Karpas-422 (cell line): ENCODE results near the gene PELI2. TPM values are rescaled to one million over a fixed set of nuclear protein-coding genes. Genes with fewer than 3 reads are reported as not detected.

Experiments
- DNase-seq: peaks from one replicate; pipeline ENCODE4 v3.0.0-alpha.2; 2015
- H2AFZ ChIP-seq: fragments of 200-600 bp; sonication (generic); 2 replicates; pipeline ENCODE4 v1.6.1; 2014; ENCODE audit warnings: antibody characterized with exemption, low read length, mixed read lengths
- H3K27ac ChIP-seq: fragments of 200-600 bp; sonication (generic); 2 replicates; pipeline ENCODE4 v1.5.1; 2014; ENCODE audit warnings: mild to moderate bottlenecking, low read length, moderate library complexity
- H3K27me3 ChIP-seq: fragments of 200-600 bp; sonication (generic); 2 replicates; pipeline ENCODE4 v1.6.1; 2014; ENCODE audit warnings: low read length, mixed read lengths
- H3K36me3 ChIP-seq: fragments of 200-600 bp; sonication (generic); 2 replicates; pipeline ENCODE4 v1.6.1; 2014; ENCODE audit warnings: low read length, mixed read lengths; ENCODE audit not compliant: insufficient read depth
- H3K4me1 ChIP-seq: fragments of 200-600 bp; sonication (generic); 2 replicates; pipeline ENCODE4 v1.6.1; 2014; ENCODE audit warnings: mild to moderate bottlenecking, low read length, mixed read lengths
- H3K4me2 ChIP-seq: fragments of 200-600 bp; sonication (generic); 2 replicates; pipeline ENCODE4 v1.6.1; 2014; ENCODE audit warnings: low read length, low read depth, mild to moderate bottlenecking; ENCODE audit not compliant: poor library complexity, severe bottlenecking
- H3K4me3 ChIP-seq: fragments of 200-600 bp; sonication (generic); 2 replicates; pipeline ENCODE4 v1.5.1; 2014; ENCODE audit warnings: mild to moderate bottlenecking, antibody characterized with exemption, low read length, mixed read lengths
- H3K79me2 ChIP-seq: fragments of 200-600 bp; sonication (generic); 2 replicates; pipeline ENCODE4 v1.6.1; 2014; ENCODE audit warnings: mild to moderate bottlenecking, low read length, mixed read lengths
- H3K9ac ChIP-seq: fragments of 200-600 bp; sonication (generic); 2 replicates; pipeline ENCODE4 v1.6.0; 2014; ENCODE audit warnings: low read length
- H3K9me2 ChIP-seq: fragments of 200-600 bp; sonication (generic), shearing (Covaris generic); replicated peaks from 2 replicates; pipeline ENCODE4 v1.6.0; 2014; ENCODE audit warnings: mild to moderate bottlenecking, low read length, moderate library complexity; ENCODE audit not compliant: insufficient read depth
- H3K9me3 ChIP-seq: fragments of 300-700, 200-600 bp; sonication (generic); 2 replicates; pipeline ENCODE4 v1.6.1; 2014; ENCODE audit warnings: low read length, mixed read lengths
- H4K20me1 ChIP-seq: fragments of 200-600 bp; sonication (generic); 2 replicates; pipeline ENCODE4 v1.6.1; 2014; ENCODE audit warnings: mild to moderate bottlenecking, antibody characterized with exemption, low read length, low read depth; ENCODE audit not compliant: insufficient read depth
- total RNA-seq: library from RNA; depleted of rRNA; stranded (reverse); fragments of >200 nt; shearing (Covaris generic); gene quantifications from 2 replicates; pipeline ENCODE4 v1.2.3, GENCODE V29; 2014; ENCODE audit warnings: low replicate concordance

PELI2 gene
- total RNA-seq, 1 experiment from 2014 or later, result 0.30 TPM

GRCh38 chr14:56338674-56339073 lies 220.5 kb downstream of the PELI2 start:
- Histone ChIP-seq H3K4me2 (no peak overlapping the region), H3K9ac (no peak overlapping the region), H3K4me1 (peaks cover 5% of the 10 kb centered on the region; the same call in 1 of the 2 replicates), H3K27ac (no peak overlapping the region), H3K4me3 (no peak overlapping the region), H2AFZ (no peak overlapping the region), H3K79me2 (no peaks in the 10 kb centered on the region), H3K27me3 (no peaks in the 10 kb centered on the region), H3K9me3 (no peaks in the 10 kb centered on the region), H3K9me2 (no peaks in the 10 kb centered on the region), H3K36me3 (no peaks in the 10 kb centered on the region), H4K20me1 (no peaks in the 10 kb centered on the region)
- DNase-seq, result no peak

- Histone ChIP-seq H2AFZ (no peak overlapping the region), H3K79me2 (no peaks in the 10 kb centered on the region), H3K4me2 (no peak overlapping the region)
These were observed 221.9 kb downstream of the PELI2 start for GRCh38 chr14:56339855-56340701.

GRCh38 chr14:56340932-56341331 lies 222.7 kb downstream of the PELI2 start:
- H3K9ac ChIP-seq, result no peak overlapping the region
- H4K20me1 ChIP-seq, result no peaks in the 10 kb centered on the region
- no peaks in the 10 kb centered on the region for H3K9me2 ChIP-seq
- no peak overlapping the region for H3K4me3 ChIP-seq
- no peaks in the 10 kb centered on the region for H3K27me3 ChIP-seq
- no peak overlapping the region for H3K4me2 ChIP-seq
- no peak overlapping the region for H3K27ac ChIP-seq
- no peaks in the 10 kb centered on the region for H3K9me3 ChIP-seq
- no peaks in the 10 kb centered on the region for H3K36me3 ChIP-seq
- peaks cover 5% of the 10 kb centered on the region; the same call in 1 of the 2 replicates for H3K4me1 ChIP-seq
- H2AFZ ChIP-seq, result no peak overlapping the region
- no peak for DNase-seq
- H3K79me2 ChIP-seq, result no peaks in the 10 kb centered on the region

More at GRCh38 chr14:56339855-56340701, 221.9 kb downstream of the PELI2 start:
- DNase-seq, result peak; percentile 88
- peaks cover 5% of the 10 kb centered on the region; the same call in 1 of the 2 replicates for H3K4me1 ChIP-seq
- no peaks in the 10 kb centered on the region for H3K9me2 ChIP-seq
- no peak overlapping the region for H3K9ac ChIP-seq
- H4K20me1 ChIP-seq, result no peaks in the 10 kb centered on the region
- no peaks in the 10 kb centered on the region for H3K27me3 ChIP-seq
- H3K27ac ChIP-seq, result no peak overlapping the region
- H3K9me3 ChIP-seq, result no peaks in the 10 kb centered on the region
- H3K36me3 ChIP-seq, result no peaks in the 10 kb centered on the region
- H3K4me3 ChIP-seq, result no peak overlapping the region

GRCh38 chr14:56341766-56342493 lies 223.7 kb downstream of the PELI2 start:
- H3K4me1 ChIP-seq, result peaks cover 5% of the 10 kb centered on the region; the same call in 1 of the 2 replicates
- no peaks in the 10 kb centered on the region for H3K9me2 ChIP-seq
- no peak overlapping the region for H2AFZ ChIP-seq
- no peaks in the 10 kb centered on the region for H3K36me3 ChIP-seq
- H3K4me2 ChIP-seq, result no peak overlapping the region
- DNase-seq, result no peak
- no peaks in the 10 kb centered on the region for H3K79me2 ChIP-seq
- H3K9ac ChIP-seq, result no peak overlapping the region
- no peaks in the 10 kb centered on the region for H3K27me3 ChIP-seq
- H3K4me3 ChIP-seq, result no peak overlapping the region
- H3K9me3 ChIP-seq, result no peaks in the 10 kb centered on the region
- H3K27ac ChIP-seq, result no peak overlapping the region
- H4K20me1 ChIP-seq, result no peaks in the 10 kb centered on the region

- no peak overlapping the region for H3K9ac ChIP-seq
- no peak for DNase-seq
- no peak overlapping the region for H2AFZ ChIP-seq
These were observed 224.3 kb downstream of the PELI2 start for GRCh38 chr14:56342494-56342942.

GRCh38 chr14:56349960-56350359 lies 231.7 kb downstream of the PELI2 start:
- no peak for DNase-seq
- H2AFZ ChIP-seq, result no peak overlapping the region
- no peak overlapping the region for H3K9ac ChIP-seq
- H3K4me3 ChIP-seq, result no peak overlapping the region
- H3K9me3 ChIP-seq, result no peaks in the 10 kb centered on the region
- no peaks in the 10 kb centered on the region for H3K27me3 ChIP-seq
- H3K4me2 ChIP-seq, result no peak overlapping the region
- H3K36me3 ChIP-seq, result no peaks in the 10 kb centered on the region
- H3K27ac ChIP-seq, result no peak overlapping the region
- no peaks in the 10 kb centered on the region for H4K20me1 ChIP-seq
- H3K4me1 ChIP-seq, result no peaks in the 10 kb centered on the region
- no peaks in the 10 kb centered on the region for H3K9me2 ChIP-seq
- H3K79me2 ChIP-seq, result no peaks in the 10 kb centered on the region

More at GRCh38 chr14:56342494-56342942, 224.3 kb downstream of the PELI2 start:
- H3K9me2 ChIP-seq, result no peaks in the 10 kb centered on the region
- H3K9me3 ChIP-seq, result no peaks in the 10 kb centered on the region
- H3K4me2 ChIP-seq, result no peak overlapping the region
- H3K4me1 ChIP-seq, result peaks cover 5% of the 10 kb centered on the region; the same call in 1 of the 2 replicates
- H3K36me3 ChIP-seq, result no peaks in the 10 kb centered on the region
- H3K27ac ChIP-seq, result no peak overlapping the region
- no peaks in the 10 kb centered on the region for H3K79me2 ChIP-seq
- H4K20me1 ChIP-seq, result no peaks in the 10 kb centered on the region
- H3K4me3 ChIP-seq, result no peak overlapping the region
- no peaks in the 10 kb centered on the region for H3K27me3 ChIP-seq
